ENCODE data around the gene IMPACT. TPM values are rescaled to one million over a fixed set of nuclear protein-coding genes. Genes with fewer than 3 reads are reported as not detected.

Gene IMPACT
- total RNA-seq, 2 experiments from 2014 or later: 23.8 to 26.4 TPM

Other genes with a start within 250 kb of the IMPACT start
- 1 to 10 TPM; 2.8 to 4.0 TPM for gene OSBPL1A, start 28.8 kb upstream of the IMPACT start, total RNA-seq
- gene HRH4, start 34.0 kb downstream of the IMPACT start, total RNA-seq: not detected

Measured in activated naive CD8-positive, alpha-beta T cell treated with anti-CD3 and anti-CD28 coated beads for 36 hours (primary cell).